ENCODE measurements around the gene SHD.

The SHD gene

GRCh38 chr19:4264812-4265211 lies 14.3 kb upstream of the SHD start (continued):
- TF ChIP-seq PATZ1 (CRISPR knock-in tag; IDR thresholded peaks at IDR 0.05; ENCODE audit: borderline replicate concordance) (no peak), CSDC2 (CRISPR knock-in tag; IDR thresholded peaks at IDR 0.05) (no peak), TOX (CRISPR knock-in tag; IDR thresholded peaks at IDR 0.05; ENCODE audit: borderline replicate concordance) (no peak), RARB (CRISPR knock-in tag; IDR thresholded peaks at IDR 0.05) (no peak), PPARA (CRISPR knock-in tag; IDR thresholded peaks at IDR 0.05; ENCODE audit: borderline replicate concordance) (no peak), ESRRG (CRISPR knock-in tag; IDR thresholded peaks at IDR 0.05) (no peak), ARNTL (CRISPR knock-in tag; IDR thresholded peaks at IDR 0.05; ENCODE audit: borderline replicate concordance, low read depth) (no peak), TCF4 (CRISPR knock-in tag; IDR thresholded peaks at IDR 0.05; ENCODE audit: borderline replicate concordance) (no peak), ZNF70 (CRISPR knock-in tag; IDR thresholded peaks at IDR 0.05) (no peak)
- TF ChIP-seq, protein P1, sequence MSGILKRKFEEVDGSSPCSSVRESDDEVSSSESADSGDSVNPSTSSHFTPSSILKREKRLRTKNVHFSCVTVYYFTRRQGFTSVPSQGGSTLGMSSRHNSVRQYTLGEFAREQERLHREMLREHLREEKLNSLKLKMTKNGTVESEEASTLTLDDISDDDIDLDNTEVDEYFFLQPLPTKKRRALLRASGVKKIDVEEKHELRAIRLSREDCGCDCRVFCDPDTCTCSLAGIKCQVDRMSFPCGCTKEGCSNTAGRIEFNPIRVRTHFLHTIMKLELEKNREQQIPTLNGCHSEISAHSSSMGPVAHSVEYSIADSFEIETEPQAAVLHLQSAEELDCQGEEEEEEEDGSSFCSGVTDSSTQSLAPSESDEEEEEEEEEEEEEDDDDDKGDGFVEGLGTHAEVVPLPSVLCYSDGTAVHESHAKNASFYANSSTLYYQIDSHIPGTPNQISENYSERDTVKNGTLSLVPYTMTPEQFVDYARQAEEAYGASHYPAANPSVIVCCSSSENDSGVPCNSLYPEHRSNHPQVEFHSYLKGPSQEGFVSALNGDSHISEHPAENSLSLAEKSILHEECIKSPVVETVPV (CRISPR knock-in tag; IDR thresholded peaks at IDR 0.05), result no peak

DNA sequence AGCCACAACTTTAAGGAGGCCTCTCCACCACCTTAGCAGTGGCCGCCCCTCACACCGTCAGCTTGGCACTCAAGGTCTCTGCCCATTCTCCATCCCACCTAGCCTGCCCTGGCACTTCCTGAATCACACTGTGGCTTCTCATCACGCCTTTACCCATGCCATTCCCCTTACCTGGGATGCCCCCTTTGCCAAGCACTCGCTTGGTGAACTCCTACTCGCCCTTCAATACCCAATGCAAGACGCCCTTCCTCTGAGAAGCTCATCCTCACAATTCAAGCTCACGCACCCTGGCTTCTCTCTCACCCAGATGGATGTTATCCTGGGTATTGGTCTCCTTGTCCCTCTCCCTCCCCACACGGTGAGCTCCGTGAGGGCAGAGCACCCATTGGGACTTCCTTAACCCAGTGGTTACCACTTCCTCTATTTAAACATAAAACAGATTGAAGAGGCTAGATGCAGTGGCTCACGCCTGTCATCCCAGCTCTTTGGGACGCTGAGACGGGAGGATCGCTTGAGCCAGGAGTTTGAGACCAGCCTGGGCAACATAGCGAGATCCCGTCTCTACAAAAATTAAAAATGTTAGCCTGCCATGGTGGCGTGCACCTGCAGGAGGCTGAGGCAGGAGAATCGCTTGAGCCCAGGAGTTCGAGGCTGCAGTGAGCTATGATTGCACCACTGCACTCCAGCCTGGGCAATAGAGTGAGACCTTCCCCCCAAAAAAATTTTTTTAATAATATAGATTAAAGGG lies 12.6 kb upstream of the SHD start:
- ATAC-seq, result no peak
- TF ChIP-seq, protein P1 (CRISPR knock-in tag; IDR thresholded peaks at IDR 0.05), result no peak
- TF ChIP-seq PPARA (CRISPR knock-in tag; IDR thresholded peaks at IDR 0.05; ENCODE audit: borderline replicate concordance) (no peak), ZFP3 (CRISPR knock-in tag; IDR thresholded peaks at IDR 0.05) (peak; percentile 98), ZNF565 (CRISPR knock-in tag; conservative IDR thresholded peaks at IDR 0.05; ENCODE audit: low read depth) (no peak), OSR1 (CRISPR knock-in tag; IDR thresholded peaks at IDR 0.05) (no peak), BACH2 (CRISPR knock-in tag; IDR thresholded peaks at IDR 0.05; ENCODE audit: borderline replicate concordance) (no peak)

DNA sequence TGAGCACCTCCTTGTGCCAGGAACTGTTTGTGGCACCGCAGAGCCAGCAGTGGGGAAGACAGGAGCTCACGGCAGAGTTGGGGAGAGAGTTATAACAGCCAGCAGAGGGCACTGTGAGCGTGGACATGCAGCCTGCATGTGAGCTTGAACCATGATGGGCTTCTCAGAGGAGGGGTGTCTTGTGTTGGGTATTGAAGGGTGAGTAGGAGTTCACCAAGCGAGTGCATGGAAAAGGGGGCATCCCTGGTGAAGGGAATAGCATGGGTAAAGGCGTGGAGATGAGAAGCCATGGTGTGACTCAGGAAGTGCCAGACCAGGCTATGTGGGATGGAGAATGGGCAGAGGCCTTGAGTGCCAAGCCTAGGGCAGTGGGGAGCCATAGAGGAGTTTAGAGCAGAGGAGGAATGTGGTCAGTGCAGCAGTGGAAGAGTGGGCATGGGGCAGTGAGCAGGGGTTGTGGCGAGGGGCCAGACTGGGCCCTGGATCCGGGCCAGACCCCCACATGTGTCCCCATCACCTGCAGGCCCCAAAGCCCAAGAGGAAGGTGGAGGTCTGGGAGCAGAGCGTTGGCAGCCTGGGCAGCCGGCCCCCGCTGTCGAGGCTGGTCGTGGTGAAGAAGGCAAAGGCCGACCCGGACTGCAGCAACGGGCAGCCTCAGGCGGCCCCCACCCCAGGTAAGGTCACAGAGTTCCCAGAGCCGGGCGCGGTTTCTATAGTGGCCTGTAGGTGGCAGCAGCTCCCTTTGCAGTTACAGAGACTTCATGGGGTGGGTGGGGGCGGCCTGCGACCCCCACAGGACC lies 11.8 kb upstream of the SHD start:
- peak; percentile 79 for ATAC-seq
- no peak for TF ChIP-seq ISL1 (CRISPR knock-in tag; IDR thresholded peaks at IDR 0.05)
- TF ChIP-seq POU6F1 (CRISPR knock-in tag; IDR thresholded peaks at IDR 0.05; ENCODE audit: borderline replicate concordance, low read depth), result no peak
- TF ChIP-seq ZFP30 (CRISPR knock-in tag; IDR thresholded peaks at IDR 0.05), result no peak
- TF ChIP-seq ZFP3 (CRISPR knock-in tag; IDR thresholded peaks at IDR 0.05), result peak; percentile 100
- peak; percentile 32; the same call in 1 of the 2 replicates for TF ChIP-seq PATZ1 (CRISPR knock-in tag; IDR thresholded peaks at IDR 0.05; ENCODE audit: borderline replicate concordance)
